Measurements from ENCODE around the gene BABAM1.
"Not testable (repeated sequence)": the region's sequence is repeated elsewhere in the genome, so short reads cannot be mapped to it uniquely, and the experiment has no call there.

The BABAM1 gene

DNA sequence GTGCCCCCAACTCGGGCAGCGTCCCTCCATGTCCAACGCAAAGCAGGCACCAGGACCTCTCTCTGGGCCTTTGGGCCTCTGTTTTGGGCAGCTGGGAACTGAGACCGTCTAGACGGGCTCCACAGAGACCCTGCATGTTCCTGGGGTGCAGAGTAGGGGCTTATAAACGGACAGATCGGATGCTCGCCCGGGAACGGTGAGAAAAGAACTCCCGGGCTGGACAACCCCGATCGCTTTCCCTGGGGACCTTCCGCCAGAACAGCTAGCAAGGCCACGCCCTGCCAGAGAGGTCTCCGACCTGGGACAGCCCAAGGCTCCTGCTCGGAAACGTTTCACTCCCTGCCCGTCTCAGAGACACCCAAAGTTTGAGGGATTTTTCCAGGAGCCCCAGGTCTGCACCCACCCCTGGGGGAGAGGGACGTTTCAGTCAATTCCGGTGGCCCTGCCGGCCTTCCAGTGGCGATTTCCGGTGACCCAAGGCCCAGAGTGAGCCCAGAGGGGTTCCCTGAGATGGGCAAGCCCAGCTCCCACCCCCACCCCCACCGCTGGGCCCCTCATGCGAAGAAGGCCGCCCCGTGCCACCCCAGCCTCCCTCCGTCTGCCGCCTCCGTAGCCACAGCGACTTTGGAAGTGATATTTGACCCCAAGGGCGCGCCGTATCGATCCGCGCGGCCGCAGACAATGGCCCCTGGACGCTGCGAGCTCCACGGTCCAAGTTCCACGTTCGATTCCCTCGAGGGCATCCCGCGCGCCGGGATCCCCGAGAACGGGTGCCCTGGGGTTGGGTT, 23.2 kb upstream of the BABAM1 start:
- no peak for DNase-seq

DNA sequence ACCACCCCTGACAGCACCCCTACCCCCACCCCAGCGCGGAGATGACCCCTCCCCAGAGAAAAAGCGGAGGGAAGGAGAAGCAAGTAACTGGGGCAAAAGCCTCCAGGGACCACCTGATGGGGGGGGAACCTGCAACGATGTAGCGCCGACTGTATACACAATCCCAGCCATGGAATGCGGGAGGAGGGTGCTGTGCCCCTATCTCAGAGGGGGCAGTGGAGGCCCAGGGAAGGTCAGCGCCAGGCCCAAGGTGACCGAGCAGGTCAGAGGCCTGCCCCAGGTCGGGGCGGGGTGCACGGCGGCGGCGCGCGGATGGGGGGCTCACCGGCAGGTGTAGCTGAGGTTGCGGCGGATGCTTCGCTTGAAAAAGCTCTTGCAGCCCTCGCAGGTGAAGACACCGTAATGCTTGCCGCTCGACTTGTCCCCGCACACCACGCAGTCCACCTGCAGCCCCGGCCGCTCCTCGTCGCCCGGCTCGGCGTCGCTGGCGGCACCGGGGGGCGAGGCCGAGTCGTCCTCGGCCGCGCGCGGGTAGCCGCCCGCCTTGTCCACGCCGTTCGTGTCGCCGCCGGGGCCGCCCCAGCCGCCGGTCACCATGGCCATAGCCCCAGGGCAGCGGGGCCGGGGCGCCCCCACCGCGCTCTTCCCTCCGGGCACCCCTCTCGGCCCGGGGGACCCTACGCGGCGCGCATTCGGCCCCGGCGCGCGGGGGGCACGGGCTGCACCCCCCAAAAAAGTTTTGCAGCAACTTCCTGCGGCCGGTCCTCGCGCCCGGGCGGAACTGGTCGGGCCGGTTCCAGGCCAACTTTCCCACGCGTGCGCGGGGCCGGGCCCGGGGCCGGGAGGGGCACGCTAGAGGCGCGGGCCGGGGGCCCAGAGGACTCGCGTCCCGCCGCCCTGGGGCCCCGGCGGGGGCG, 22.4 kb upstream of the BABAM1 start:
- no peak for DNase-seq

DNA sequence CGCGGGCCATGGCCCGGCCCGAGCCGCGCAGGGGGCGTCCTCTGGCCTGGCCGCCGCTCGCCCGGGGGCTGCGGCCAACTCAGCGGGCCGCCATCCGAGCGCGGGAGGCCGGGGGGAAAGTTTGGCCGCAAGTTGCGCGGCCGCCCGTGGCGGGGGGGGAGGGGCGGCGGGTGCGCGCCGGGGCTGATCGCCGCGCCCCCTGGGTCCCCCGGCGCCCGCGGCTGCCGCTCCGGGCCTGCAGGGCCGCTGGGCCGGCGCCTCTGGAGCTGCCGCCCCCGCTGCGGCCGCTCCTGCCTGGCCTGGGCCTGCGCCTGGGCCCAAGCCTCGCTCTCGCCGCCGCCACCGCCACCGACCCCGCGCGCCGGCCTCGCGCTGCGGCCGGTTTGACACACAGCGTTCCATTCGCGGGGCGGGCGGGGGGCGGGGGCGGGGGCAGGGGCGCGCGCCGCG, 21.7 kb upstream of the BABAM1 start, which contains the start of gene NR2F6:
Gene NR2F6, minus strand, starts transcription at position 385 of the 450 bp plus-strand sequence. CDS start 699 bp downstream, outside the sequence.
- DNase-seq = no peak

DNA sequence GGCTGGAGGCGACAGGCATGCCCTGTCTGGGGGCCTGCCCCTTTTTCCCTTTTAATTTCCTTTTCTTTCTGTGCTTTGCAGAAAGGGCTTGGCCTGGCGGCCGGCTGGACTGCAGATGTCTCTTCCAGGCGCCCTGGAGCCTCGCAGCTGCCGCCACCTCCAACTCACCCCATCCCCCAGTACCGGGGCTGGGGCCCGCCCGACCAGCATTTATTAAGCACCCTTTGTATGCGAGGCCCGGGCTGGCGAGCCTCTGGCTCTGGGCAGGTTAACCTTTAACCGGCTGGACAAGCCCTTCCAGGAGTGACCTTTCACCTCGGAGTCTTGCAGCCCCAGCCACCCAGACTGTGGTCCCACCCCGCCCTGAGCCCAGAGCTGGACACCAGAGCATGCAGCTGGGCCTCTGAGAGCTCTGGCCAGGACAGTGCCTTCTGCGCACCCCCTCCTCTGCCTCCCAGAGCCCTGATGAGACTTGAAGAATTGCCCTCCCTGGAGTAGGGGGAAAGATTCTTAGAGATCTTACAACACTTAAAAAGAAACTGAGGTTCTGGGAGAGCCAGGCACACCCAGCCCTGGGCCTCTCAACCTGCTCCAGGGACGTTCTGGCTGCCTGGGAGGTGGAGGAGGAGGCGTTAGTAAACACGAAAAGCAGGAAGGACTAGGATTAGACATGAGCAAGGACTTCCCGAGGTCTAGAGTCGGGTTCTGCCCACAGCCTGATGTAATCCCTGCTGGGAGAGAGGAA, 20.4 kb upstream of the BABAM1 start:
- DNase-seq = no peak

DNA sequence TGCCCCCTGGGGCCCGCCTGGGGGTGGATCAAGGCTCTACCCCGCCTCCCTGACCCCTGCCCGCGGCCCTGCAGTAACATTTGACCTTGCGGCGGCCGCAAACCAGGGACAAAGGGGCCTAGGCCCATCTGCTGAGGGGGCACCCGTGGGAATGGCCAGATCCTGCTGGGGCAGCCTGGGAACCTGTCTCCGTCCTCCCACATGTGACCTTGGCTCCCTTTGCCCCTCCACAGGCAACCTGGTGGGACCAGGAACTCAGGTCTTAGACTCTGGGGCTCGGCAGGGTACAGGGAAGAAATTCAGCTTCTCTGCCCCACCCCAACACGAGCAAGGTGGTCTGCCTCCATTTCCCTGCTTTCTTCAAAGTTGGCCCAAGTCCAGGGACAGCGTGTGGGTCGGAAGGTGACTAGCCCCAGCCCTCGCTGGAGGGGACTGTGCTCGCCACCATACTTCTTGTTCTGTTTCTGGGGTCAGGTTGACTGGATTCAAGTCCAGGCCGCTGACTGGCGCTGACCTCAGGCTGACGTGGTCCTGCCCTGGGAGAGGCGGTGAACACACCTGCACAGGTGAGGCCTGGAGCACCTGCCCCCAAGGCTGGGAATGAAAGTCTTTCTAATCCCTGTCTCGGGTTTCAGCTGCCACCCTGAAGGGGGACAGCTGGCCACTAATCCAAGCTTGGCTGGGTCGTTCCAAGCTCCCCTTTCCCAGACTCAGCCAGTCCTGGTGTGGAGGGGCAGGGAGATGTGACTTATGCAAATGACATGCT, 19.0 kb upstream of the BABAM1 start:
- DNase-seq = no peak

DNA sequence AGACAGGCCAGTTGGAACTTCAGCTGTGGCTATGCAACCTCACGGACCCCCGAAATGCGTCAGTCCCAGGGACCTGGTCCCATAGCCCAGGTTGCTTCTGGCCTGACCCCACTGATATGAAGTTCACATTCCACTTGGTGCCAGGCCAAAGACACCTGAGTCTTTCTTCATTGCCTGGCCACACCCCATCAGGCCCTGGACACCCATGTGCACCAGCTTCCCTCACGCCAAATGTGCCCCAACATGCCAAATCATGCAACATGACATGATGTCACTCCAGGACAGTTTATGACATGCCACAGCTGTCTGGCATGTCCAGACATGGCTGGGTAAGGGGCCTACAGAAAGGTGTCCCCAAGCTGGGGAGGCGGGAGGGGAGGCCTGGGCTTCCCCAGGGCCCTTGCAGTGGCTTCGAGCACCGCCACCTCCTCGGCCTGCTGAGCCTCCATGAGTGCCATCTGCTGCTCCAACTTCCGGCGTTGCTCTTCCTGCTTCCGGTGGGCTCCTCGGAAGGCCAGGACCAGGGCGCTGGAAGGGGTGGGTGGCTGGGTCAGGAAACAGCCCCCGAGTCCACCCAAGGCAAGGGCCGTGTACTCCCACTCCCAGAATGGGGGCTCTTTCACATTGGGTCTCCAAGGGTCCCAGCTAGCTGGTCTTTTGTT, 17.2 kb upstream of the BABAM1 start:
- DNase-seq = no peak

DNA sequence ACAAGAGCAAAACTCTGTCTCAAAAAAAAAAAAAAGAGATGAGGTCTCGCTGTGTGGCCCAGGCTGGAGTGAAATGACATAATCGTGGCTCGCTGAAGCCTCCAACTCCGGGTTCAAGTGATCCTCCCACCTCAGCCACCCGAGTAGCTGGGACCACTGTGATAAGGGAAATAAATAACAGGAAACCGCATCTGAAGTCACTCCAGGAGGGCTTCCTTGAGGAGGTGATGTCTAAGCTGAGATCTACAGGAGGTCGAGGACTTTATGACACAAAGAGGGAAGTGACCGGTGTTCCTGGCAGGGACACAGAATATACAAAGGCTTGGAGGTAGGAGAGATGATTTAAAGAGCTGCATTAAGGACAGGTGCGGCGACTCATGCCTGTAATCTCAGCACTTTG, 12.6 kb upstream of the BABAM1 start:
- DNase-seq = no peak

DNA sequence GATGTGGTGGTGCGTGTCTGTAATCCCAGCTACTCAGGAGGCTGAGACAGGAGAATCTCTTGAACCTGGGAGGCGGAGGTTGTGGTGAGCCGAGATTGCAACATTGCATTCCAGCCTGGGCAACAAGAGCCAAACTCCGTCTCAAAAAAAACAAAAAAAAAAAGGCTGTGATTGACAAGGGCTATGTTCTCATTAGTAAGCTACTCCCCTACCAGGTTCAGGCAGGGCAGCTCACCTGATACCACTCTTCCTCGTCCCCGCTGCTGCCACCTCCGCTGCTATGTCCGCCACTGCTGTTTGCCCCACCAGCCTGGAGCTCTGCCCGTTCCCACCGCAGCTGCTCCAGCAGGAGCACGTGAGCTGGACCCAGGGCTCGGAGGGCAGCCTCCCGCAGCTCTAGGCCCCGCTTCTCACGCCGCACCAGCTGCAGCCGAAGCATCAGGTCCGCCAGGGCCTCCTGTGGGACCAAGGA, 12.1 kb upstream of the BABAM1 start:
- DNase-seq = no peak

DNA sequence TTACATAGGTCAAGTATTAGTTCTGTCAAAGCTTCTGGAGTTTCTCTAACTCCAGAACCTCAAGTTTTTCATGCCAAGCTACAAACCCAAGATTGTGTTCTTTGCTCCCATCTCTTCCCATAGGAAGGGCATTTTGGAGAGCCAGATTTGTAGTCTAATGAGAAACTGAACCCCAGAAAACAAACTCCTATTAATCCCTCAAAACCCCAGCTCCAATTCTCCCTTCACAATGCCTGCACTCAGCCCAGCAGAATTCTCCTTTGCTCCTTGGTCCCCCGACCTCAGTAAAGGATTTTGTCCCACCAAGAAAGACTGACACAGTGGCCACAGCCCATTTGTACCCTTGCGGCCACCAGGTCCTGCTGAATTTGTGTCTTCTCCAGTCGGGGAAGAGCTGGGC, 11.1 kb upstream of the BABAM1 start:
- DNase-seq = no peak

DNA sequence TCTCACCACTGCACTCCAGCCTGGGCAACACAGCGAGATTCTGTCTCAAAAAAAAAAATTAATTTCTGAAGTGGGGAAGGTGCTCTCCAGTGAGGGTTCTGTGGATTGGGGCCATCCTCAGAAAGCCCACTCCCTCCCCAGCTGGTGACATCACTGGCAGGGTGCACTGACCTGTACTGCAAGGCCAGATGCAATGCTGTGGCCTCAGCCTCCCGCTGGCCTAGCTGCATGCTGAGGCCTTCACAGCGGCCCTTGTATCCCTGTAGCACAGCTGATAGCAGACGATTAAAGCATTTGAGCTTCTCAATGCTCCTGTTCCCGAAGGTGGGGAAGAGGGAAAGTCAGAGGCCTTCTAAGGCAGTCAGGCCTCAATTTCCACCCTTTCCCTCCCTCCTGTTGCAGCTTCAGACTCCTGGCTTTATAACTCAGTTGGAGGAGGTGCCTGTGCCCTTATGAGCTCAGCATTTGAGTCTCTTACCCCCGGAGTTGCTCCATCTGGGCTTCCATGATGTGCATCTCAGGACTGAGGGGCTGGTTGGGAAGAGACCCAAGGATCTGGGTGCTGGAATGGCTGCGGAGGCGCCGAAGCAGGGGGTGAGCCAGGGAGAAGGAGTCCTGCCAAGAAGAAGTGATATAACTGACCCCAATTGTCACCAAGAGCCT, 8.0 kb upstream of the BABAM1 start:
- no peak for DNase-seq

DNA sequence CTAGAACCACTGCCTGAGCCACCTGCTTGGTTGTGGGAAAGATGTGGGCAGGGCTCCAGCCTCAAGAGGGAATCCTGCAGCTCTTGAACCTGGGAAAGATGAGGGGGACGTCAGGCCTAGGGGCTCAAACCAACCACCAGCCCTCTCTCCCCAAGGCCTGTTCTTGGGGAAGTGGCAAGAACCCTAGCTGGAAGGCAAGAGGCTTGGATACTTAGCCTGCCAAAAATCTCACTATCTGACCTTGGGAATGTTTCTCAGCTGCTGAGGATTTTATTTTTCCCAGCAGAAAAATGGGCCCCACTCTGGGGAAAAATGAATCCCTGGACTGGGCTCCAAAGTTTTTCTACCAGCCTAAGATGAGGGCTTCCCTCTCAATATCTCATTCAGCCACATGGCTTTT, 7.3 kb upstream of the BABAM1 start:
- DNase-seq = no peak

DNA sequence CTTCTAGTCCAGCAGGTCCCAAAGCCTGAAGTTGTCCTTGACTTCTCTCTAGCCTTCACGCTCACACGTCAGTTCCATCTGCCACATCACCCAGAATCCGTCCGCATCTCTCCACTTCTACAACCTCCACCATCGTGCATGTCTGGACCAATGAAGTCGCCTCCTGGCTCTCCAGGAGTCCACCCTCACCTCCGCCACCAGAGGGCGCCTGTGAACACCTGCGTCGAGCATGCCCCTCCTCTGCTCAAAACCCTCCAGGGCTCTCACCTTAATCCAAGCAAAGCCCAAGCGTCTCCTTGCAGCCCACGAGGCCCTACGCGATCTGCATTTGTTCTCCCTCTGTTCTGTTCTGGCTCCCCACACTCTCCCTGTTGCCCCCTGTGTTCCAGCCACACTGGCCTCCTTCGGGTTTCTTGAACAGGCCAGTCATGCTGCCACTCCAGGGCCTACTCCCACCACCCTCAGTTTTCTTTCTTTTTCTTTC, 6.4 kb upstream of the BABAM1 start:
- DNase-seq = peak; percentile 88

DNA sequence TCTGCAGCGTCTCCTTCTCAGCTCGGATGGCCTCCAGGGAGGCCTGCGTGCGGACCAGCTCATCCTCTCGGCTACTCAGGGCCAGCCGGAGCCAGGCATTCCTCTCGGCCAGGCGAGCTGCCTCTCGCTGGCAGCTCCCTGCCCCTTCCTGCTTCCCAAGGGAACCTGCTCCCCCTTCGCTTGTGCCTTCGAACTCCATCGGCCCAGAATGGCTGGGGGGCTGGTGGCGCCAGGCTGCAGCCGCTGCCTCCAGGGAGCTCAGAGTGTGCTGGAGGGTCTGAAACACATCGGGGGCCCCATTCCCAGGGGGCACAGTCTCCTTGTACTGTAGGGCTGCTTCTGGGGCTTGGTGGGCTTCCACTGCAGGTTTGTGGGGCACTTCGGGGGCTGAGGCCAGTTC, 4.7 kb upstream of the BABAM1 start:
- no peak for DNase-seq

DNA sequence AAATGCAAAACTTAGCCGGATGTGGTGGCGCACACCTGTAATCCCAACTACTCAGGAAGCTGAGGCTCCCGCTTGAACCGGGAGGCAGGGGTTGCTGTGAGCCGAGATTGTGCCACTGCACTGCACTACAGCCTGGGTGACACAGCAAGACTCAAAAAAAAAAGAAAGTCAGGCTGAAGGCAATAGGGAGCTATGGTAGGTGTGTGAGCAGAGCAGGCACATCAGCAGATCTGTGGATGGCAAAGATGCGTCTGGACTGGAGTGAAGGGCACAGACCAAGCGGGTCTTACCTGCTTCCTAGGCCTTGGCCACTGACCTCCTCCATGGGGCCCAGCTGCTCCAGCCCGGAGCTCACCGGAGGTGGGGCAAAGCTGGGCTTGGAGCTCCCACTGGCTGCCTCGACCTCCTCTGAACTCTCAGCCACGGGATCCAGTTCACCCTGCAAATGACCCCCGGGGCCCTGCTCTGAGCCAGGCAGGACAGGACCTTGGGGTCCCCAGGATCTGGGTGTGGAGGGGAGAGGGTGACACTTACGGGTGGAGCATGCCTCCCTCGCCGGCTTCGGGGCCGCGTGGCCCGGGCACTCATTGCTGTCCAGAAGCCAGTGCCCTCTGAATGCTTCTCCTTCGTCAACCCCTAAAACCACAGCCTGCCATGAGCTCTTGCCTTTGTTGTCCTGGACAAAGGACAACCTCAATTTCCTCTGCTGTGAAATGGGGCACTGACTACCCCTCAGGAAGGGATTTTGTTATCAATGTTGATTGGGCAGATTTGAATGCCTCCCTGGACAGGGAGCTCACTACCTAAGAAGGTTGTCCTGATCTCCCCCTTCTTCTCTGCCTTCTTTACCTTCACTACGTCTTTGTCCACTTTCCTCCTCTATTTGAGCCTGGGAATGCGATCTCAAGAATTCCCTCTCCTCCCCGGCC, 3.3 kb upstream of the BABAM1 start:
- no peak for DNase-seq

DNA sequence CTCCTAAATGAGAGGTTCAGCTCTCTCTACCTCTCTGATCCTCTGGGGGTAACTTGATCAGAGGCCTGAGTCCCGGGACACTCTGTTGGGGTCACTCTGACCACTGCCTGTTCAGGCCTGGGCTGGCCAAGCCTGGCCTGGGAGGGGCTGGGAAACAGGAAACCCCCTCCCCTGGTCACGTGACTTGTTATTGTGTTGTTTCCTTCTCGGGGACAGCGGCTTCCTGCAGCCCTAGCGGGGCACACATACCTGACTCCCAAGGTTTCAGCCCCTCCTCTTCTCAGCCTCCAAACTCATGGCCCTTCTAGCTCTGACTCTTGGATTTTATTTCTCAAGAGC, 2.6 kb upstream of the BABAM1 start, which contains the start of gene USHBP1:
Gene USHBP1, minus strand, starts transcription at position 105 of the 339 bp plus-strand sequence. CDS start 446 bp downstream, outside the sequence.
- no peak for DNase-seq

DNA sequence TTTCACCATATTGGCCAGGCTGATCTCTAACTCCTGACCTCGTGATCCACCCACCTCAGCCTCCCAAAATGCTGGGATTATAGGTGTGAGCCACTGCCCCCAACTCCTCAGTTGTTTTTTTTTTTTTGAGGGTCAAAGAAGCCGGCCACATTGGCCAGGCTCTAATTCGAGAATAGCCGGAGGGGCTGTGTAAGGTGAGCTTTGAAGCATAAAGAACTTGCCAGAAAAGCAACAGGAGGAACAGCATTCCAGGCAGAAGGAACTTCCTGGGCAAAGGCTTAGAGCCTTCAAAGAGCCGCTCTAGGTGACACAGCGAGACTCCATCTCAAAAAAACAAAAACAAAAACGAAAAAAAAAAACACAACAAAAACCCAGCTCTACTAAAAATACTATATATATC, 1.2 kb upstream of the BABAM1 start:
- no peak for DNase-seq

DNA sequence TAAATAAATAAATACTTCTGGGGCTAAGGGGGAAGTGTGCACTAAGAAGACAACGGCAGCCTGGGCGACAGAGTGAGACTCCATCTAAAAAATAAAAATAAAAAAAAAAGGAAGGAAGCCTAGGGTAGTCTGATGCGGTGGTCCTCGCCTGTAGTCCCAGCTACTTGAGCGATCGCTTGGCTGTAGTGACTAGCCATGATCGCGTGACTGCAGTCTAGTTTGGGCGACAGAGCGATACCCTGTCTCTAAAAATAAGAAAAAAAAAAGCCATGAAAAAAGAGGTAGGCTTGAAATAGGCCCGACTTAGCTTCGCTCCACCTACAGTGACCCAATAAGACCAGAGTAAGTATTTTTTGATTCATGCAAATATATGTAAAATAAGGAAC, 661 bp upstream of the BABAM1 start:
- DNase-seq = no peak

DNA sequence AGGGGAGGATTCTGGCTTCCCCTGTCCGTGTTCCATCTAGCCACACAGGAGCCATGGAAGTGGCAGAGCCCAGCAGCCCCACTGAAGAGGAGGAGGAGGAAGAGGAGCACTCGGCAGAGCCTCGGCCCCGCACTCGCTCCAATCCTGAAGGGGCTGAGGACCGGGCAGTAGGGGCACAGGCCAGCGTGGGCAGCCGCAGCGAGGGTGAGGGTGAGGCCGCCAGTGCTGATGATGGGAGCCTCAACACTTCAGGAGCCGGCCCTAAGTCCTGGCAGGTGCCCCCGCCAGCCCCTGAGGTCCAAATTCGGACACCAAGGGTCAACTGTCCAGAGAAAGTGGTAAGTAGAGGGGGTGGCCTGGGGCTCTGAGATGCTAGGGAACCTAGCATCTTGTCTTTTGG, 1.5 kb downstream of the BABAM1 start:
- DNase-seq = no peak

DNA sequence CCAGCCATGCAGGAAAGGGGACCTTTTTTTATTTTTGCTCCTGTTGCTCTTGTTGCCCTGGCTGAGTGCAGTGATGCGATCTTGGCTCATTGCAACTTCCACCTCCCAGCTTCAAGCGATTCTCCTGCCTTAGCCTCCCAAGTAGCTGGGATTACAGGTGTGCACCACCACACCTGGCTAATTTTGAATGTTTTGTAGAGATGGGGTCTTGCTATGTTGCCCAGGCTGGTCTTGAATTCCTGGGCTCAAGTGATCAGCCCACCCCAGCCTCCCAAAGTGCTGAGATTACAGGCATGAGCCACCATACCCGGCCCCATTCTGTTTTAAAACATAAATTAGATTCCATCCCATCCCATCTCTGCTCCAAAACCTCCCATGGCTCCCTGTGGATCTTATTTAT, 7.6 kb downstream of the BABAM1 start:
- DNase-seq = not testable (repeated sequence)

All from CD4-positive, alpha-beta T cell treated with Interleukin-4 for 4 hours (primary cell).